ENCODE measurements around the gene PTAFR.
A peak's percentile ranks its signal among the peaks of the same experiment; 100 is the strongest.

The PTAFR gene

GRCh38 chr1:28176492-28177470 lies at the start of gene PTAFR:
PTAFR (minus strand) TSS chr1:28176690; CDS start chr1:28151021, 25,669 bp downstream.
- no peak for ATAC-seq

GRCh38 chr1:28213315-28213714 lies 36.8 kb upstream of the PTAFR start:
- ATAC-seq = no peak
- no peak for DNase-seq

More at GRCh38 chr1:28176492-28177470, at the start of gene PTAFR:
- no peak for DNase-seq

GRCh38 chr1:28209700-28210099 lies 33.2 kb upstream of the PTAFR start:
- no peak for DNase-seq
- ATAC-seq = no peak

GRCh38 chr1:28208818-28209441 lies 32.4 kb upstream of the PTAFR start:
- ATAC-seq (no peak), DNase-seq (peak; percentile 54)

- ATAC-seq (no peak), DNase-seq (no peak)
These were observed 28.8 kb upstream of the PTAFR start for GRCh38 chr1:28205243-28205642.

GRCh38 chr1:28200234-28200873 lies 23.9 kb upstream of the PTAFR start:
- no peak for ATAC-seq
- no peak for DNase-seq

GRCh38 chr1:28199328-28200233 lies 23.1 kb upstream of the PTAFR start:
- DNase-seq = peak; percentile 66
- ATAC-seq = peak; percentile 92

- no peak for DNase-seq
- ATAC-seq = no peak
These were observed 21.4 kb upstream of the PTAFR start for GRCh38 chr1:28197682-28198415.

GRCh38 chr1:28196330-28196729 lies 19.8 kb upstream of the PTAFR start:
- ATAC-seq (no peak), DNase-seq (no peak)

GRCh38 chr1:28195780-28196179 lies 19.3 kb upstream of the PTAFR start:
- no peak for DNase-seq

GRCh38 chr1:28194326-28195035 lies 18.0 kb upstream of the PTAFR start:
- DNase-seq (no peak), ATAC-seq (no peak)

More at GRCh38 chr1:28195780-28196179, 19.3 kb upstream of the PTAFR start:
- ATAC-seq = no peak

GRCh38 chr1:28193701-28194161 lies 17.2 kb upstream of the PTAFR start:
- no peak for ATAC-seq
- DNase-seq = no peak

- no peak for DNase-seq
These were observed 14.6 kb upstream of the PTAFR start for GRCh38 chr1:28190996-28191645.

GRCh38 chr1:28190337-28190979 lies 14.0 kb upstream of the PTAFR start:
- DNase-seq (no peak), ATAC-seq (no peak)

More at GRCh38 chr1:28190996-28191645, 14.6 kb upstream of the PTAFR start:
- ATAC-seq = no peak

- no peak for DNase-seq
- no peak for ATAC-seq
These were observed 8.6 kb upstream of the PTAFR start for GRCh38 chr1:28185071-28185470.

- DNase-seq (no peak), ATAC-seq (no peak)
These were observed 4.1 kb upstream of the PTAFR start for GRCh38 chr1:28180306-28181305.

- ATAC-seq (no peak), DNase-seq (no peak)
These were observed 2.4 kb upstream of the PTAFR start for GRCh38 chr1:28178690-28179485.
